Endothelial cell of umbilical vein (primary cell): ENCODE measurements around the gene EIF3K. TPM values are rescaled to one million over a fixed set of nuclear protein-coding genes. Genes with fewer than 3 reads are reported as not detected.

ENCODE experiments used
- BruUV-seq: library from RNA; stranded (reverse); fragments of 400-500 nt; replicated peaks from 2 replicates; lab custom pipeline; 2021; lab: Mats Ljungman, UMichigan
- CTCF ChIA-PET: fragments of 300-600, 350-600 bp; sonication (Branson Sonifier 250); formaldehyde crosslinking; loops from one replicate; lab custom pipeline; 2021; ENCODE audit warnings: antibody characterized with exemption, inconsistent platforms; lab: Charles Lee
- POLR2A ChIA-PET: fragments of 300-600, 350-600 bp; sonication (Branson Sonifier 250); formaldehyde crosslinking; loops from one replicate; lab custom pipeline; 2021; ENCODE audit warnings: antibody characterized with exemption, inconsistent platforms; lab: Charles Lee
- DNase-seq: peaks from one replicate; pipeline ENCODE4 v3.0.0-alpha.2; 2011; ENCODE audit warnings: low read depth, low spot score
- FAIRE-seq: peaks from 2 replicates; lab custom pipeline; 2011; peaks lifted over from hg19 to GRCh38; lab: Jason Lieb, UNC
- H2AFZ ChIP-seq: 2 replicates; pipeline ENCODE4 v1.6.0; 2012; ENCODE audit warnings: low read depth, low read length, control low read depth, inconsistent platforms
- H3K27ac ChIP-seq: 2 replicates; pipeline ENCODE4 v1.5.1; 2011; ENCODE audit warnings: low read depth, mild to moderate bottlenecking, control low read depth, low read length, moderate library complexity; ENCODE audit not compliant: insufficient read depth
- H3K27me3 ChIP-seq, 2 experiments: 2 replicates each; pipeline versions ENCODE4 v1.6.0 to v1.6.1; 2011; ENCODE audit warnings: low read length in 2 of 2, mixed read lengths in 1 of 2; ENCODE audit not compliant: control insufficient read depth in 2 of 2, insufficient read depth in 2 of 2
- H3K36me3 ChIP-seq, 2 experiments: 2 replicates in 1 of 2; 3 replicates in 1 of 2; pipeline ENCODE4 v1.5.1; 2011; ENCODE audit warnings: low read length in 2 of 2, mild to moderate bottlenecking in 1 of 2, moderate library complexity in 1 of 2; ENCODE audit not compliant: control insufficient read depth in 2 of 2, insufficient read depth in 2 of 2; ENCODE audit errors: extremely low read depth in 1 of 2
- H3K4me1 ChIP-seq: 3 replicates; pipeline ENCODE4 v1.5.1; 2011; ENCODE audit warnings: mild to moderate bottlenecking, low read length; ENCODE audit not compliant: control insufficient read depth, insufficient read depth; ENCODE audit errors: extremely low read depth
- H3K4me2 ChIP-seq: 2 replicates; pipeline ENCODE4 v1.6.1; 2011; ENCODE audit warnings: low read length, control low read depth, mixed read lengths; ENCODE audit not compliant: insufficient read depth
- H3K4me3 ChIP-seq, 3 experiments: fragments of 200-600 bp in 1 of 3; sonication (generic), shearing (Covaris generic) in 1 of 3; replicated peaks in 1 of 3; 2 replicates each; pipeline ENCODE4 v1.5.1; 2011 to 2016; ENCODE audit warnings: control low read depth in 3 of 3, low read length in 3 of 3, mild to moderate bottlenecking in 2 of 3, inconsistent platforms in 1 of 3, low read depth in 1 of 3, moderate library complexity in 1 of 3; ENCODE audit not compliant: insufficient read depth in 1 of 3
- H3K79me2 ChIP-seq: 2 replicates; pipeline ENCODE4 v1.6.0; 2012; ENCODE audit warnings: low read length, inconsistent platforms; ENCODE audit not compliant: control insufficient read depth, insufficient read depth
- H3K9ac ChIP-seq: replicated peaks from 2 replicates; pipeline ENCODE3; 2011; ENCODE audit warnings: low read length, control low read depth; ENCODE audit not compliant: insufficient read depth; ENCODE audit errors: extremely low read depth
- H3K9me1 ChIP-seq: replicated peaks from 3 replicates; pipeline ENCODE4 v1.6.0; 2011; ENCODE audit warnings: mild to moderate bottlenecking, low read length; ENCODE audit not compliant: control insufficient read depth, insufficient read depth; ENCODE audit errors: extremely low read depth
- H3K9me3 ChIP-seq: replicated peaks from 2 replicates; pipeline ENCODE4 v1.5.1; 2012; ENCODE audit warnings: low read length, inconsistent platforms; ENCODE audit not compliant: control insufficient read depth, insufficient read depth
- H4K20me1 ChIP-seq: replicated peaks from 2 replicates; pipeline ENCODE3; 2011; ENCODE audit warnings: mild to moderate bottlenecking, low read length; ENCODE audit not compliant: control insufficient read depth, insufficient read depth; ENCODE audit errors: extremely low read depth
- CTCF ChIP-seq, 2 donors: IDR thresholded peaks; 1 replicate in 1 of 2; 2 replicates in 1 of 2; pipeline ENCODE4 v1.5.1; 2011; ENCODE audit warnings: low read length in 2 of 2, mild to moderate bottlenecking in 2 of 2, moderate library complexity in 2 of 2, control low read depth in 1 of 2, inconsistent platforms in 1 of 2, low read depth in 1 of 2; ENCODE audit not compliant: insufficient read depth in 1 of 2; ENCODE audit errors: extremely low read depth in 1 of 2
- FOS ChIP-seq: IDR thresholded peaks from 2 replicates; pipeline ENCODE4 v1.6.1; 2011; ENCODE audit warnings: mild to moderate bottlenecking, low read length, moderate library complexity, borderline replicate concordance; ENCODE audit not compliant: insufficient read depth
- POLR2A ChIP-seq: IDR thresholded peaks from 2 replicates; pipeline ENCODE4 v1.6.1; 2012; ENCODE audit warnings: low read depth, mild to moderate bottlenecking, control low read depth, low read length
- POLR2AphosphoS5 ChIP-seq: IDR thresholded peaks from 2 replicates; pipeline ENCODE4 v1.6.1; 2012; ENCODE audit warnings: low read depth, mild to moderate bottlenecking, control low read depth, low read length, moderate library complexity; ENCODE audit not compliant: insufficient read depth
- dilution Hi-C: fragments of 300-500 bp; cut with MboI; formaldehyde crosslinking; loops from one replicate; pipeline ENCODE4 v1.15.0; 2019; ENCODE audit warnings: low sequenced_read_pairs; ENCODE audit not compliant: extremely low pct_ligation_motif_present
- intact Hi-C: fragments of 100-400 bp; cut with micrococcal nuclease; formaldehyde crosslinking; loops from one replicate; pipeline ENCODE4 v1.10.0; 2022
- polyA plus RNA-seq, 4 experiments: library from polyadenylated mRNA; depleted of rRNA in 3 of 4; stranded (reverse) in 3 of 4; unstranded in 1 of 4; fragments of >200 nt; gene quantifications; 2 replicates each; pipeline versions ENCODE4 v1.2.1 to v1.2.3, GENCODE V29; 2011 to 2012; ENCODE audit warnings: missing spikeins in 1 of 4
- total RNA-seq: library from RNA; stranded (reverse); gene quantifications from 2 replicates; pipeline ENCODE4 v1.2.3, GENCODE V29; 2021

EIF3K gene
- total and polyA plus RNA-seq, 2 donors (not counting 3 experiments of a cell fraction or from before 2014, with no cell fraction given), result 267 to 584 TPM

- POLR2A ChIA-PET, result interaction anchor here (0.6 to 1.3 kb wide), 2 partner anchors 11 to 35 kb away, joined by 3 to 5 read pairs; no protein-coding TSS in a partner anchor
- H3K79me2 ChIP-seq, result peaks cover 85% of the 10 kb centered on the region
These were observed 64.5 kb downstream of the EIF3K start for GRCh38 chr19:38683393-38684077.

More at GRCh38 chr19:38683393-38684077, 64.5 kb downstream of the EIF3K start:
- H3K4me1 ChIP-seq, result peaks cover 66% of the 10 kb centered on the region
- H4K20me1 ChIP-seq, result no peaks in the 10 kb centered on the region
- H3K9ac ChIP-seq, result peak overlapping the region; percentile 55
- H3K9me1 ChIP-seq, result no peaks in the 10 kb centered on the region
- peak overlapping the region; percentile 19 for H3K4me2 ChIP-seq
- peak overlapping the region; percentile 90 for H3K27ac ChIP-seq
- dilution Hi-C loops, result no loop called here
- H2AFZ ChIP-seq, result no peak overlapping the region
- DNase-seq (peak; percentile 89), FAIRE-seq (peak; percentile 85)
- TF ChIP-seq POLR2AphosphoS5 (peak; percentile 6), FOS (peak; percentile 80), CTCF (IDR thresholded peaks at IDR 0.05; ENCODE audit: extremely low read depth in 1 of 2, insufficient read depth in 1 of 2, low read depth in 1 of 2, low read length in 2 of 2) (no peak), POLR2A (no peak)
- H3K27me3 ChIP-seq, result no peaks in the 10 kb centered on the region
- CTCF ChIA-PET, result interaction anchor here (0.8 to 2.0 kb wide), 10 partner anchors 12 to 49 kb away, joined by 3 to 10 read pairs (median 4); partner anchors contain the start of gene ACTN4
- intact Hi-C loops, result loop anchor here (1.0 to 2.0 kb wide), 5 partner anchors 7 to 36 kb away; partner anchors contain the start of gene ACTN4
- no peak overlapping the region for H3K4me3 ChIP-seq
- no peaks in the 10 kb centered on the region for H3K9me3 ChIP-seq
- BruUV-seq, result no TSS peak
- no peaks in the 10 kb centered on the region for H3K36me3 ChIP-seq
